ENCODE results near the gene AUNIP. TPM values are rescaled to one million over a fixed set of nuclear protein-coding genes. Genes with fewer than 3 reads are reported as not detected.

Gene AUNIP
- total RNA-seq, 1 experiment from 2014 or later, result 22.2 TPM

GRCh38 chr1:25905680-25906643 lies 46.7 kb upstream of the AUNIP start, which contains the start of gene STMN1:
Gene STMN1, minus strand, starts transcription at chr1:25906419. Its CDS starts 1,743 bp downstream, at chr1:25904676.
- no peaks in the 10 kb centered on the region for H3K27me3 ChIP-seq (ENCODE audit: insufficient read depth, low read length)
- no peak within 1 kb of the TSS for H3K56ac ChIP-seq (ENCODE audit: insufficient read length, low read depth, low read length)
- Mint-ChIP-seq H3K9me3 (peaks cover 0 to 2% of the 10 kb centered on the region in 2 experiments; a peak in 2 of 5 replicates), H3K4me1 (peaks cover 31 to 39% of the 10 kb centered on the region in 2 experiments), H3K27me3 (ENCODE audit: low read depth) (peaks cover 19% of the 10 kb centered on the region), H3K36me3 (ENCODE audit: insufficient read depth in 1 of 3, low read depth in 3 of 3) (peaks cover 20 to 39% (median 31%) of the 10 kb centered on the region in 3 experiments), H3K4me3 (peak within 1 kb of the TSS; percentile 86 to 92), H3K27ac (peak within 1 kb of the TSS; percentile 83 to 98 (median 97); a peak in 6 of 7 replicates)
- peak within 1 kb of the TSS; percentile 72 for H2BK120ac ChIP-seq (ENCODE audit: low read depth, low read length, poor library complexity, severe bottlenecking)
- no peaks in the 10 kb centered on the region for H3K9me3 ChIP-seq (ENCODE audit: control insufficient read depth, low read depth, low read length)
- H3T11ph ChIP-seq (ENCODE audit: low read length), result no peak within 1 kb of the TSS
- H3K23me2 ChIP-seq (ENCODE audit: insufficient read length, low read depth, low read length, poor library complexity, severe bottlenecking), result peaks cover 4% of the 10 kb centered on the region
- no CpG with 5 or more reads among the region's 102 CpGs for WGBS (ENCODE audit: extremely low coverage, insufficient read length, low lambda C conversion rate)
- no peak within 1 kb of the TSS for H2BK20ac ChIP-seq (ENCODE audit: low read depth, low read length, poor library complexity, severe bottlenecking)
- H2BK12ac ChIP-seq (ENCODE audit: insufficient read length, low read depth, low read length), result no peak within 1 kb of the TSS
- no peak within 1 kb of the TSS for H3K27ac ChIP-seq (ENCODE audit: insufficient read length, low read depth, low read length)
- H4K91ac ChIP-seq (ENCODE audit: insufficient read length, low read depth, low read length), result no peak within 1 kb of the TSS
- peaks cover 19% of the 10 kb centered on the region; the same call in 1 of the 2 replicates for H3K79me2 ChIP-seq (ENCODE audit: insufficient read depth, low read length)
- H2BK5ac ChIP-seq (ENCODE audit: insufficient read length, low read length), result no peak within 1 kb of the TSS
- no peaks in the 10 kb centered on the region for H3K4me1 ChIP-seq (ENCODE audit: insufficient read depth, low read length)
- H3K14ac ChIP-seq (ENCODE audit: insufficient read depth, low read length), result peak within 1 kb of the TSS; percentile 89
- H3K4me2 ChIP-seq (ENCODE audit: insufficient read depth, insufficient read length, low read length), result peak within 1 kb of the TSS; percentile 73
- no peak within 1 kb of the TSS for H3K23ac ChIP-seq (ENCODE audit: insufficient read length, low read depth, low read length)
- no peak within 1 kb of the TSS; the same call in 1 of the 2 replicates for H3K4ac ChIP-seq (ENCODE audit: low read depth, low read length)
- H2AFZ ChIP-seq (ENCODE audit: low read length), result peak within 1 kb of the TSS; percentile 53
- peak; percentile 98 for DNase-seq
- H4K8ac ChIP-seq (replicated peaks; ENCODE audit: insufficient read length, low read depth, low read length), result no peak within 1 kb of the TSS
- peaks cover 3% of the 10 kb centered on the region for H3K79me1 ChIP-seq (ENCODE audit: insufficient read depth, low read depth, low read length, poor library complexity, severe bottlenecking)
- H4K20me1 ChIP-seq (ENCODE audit: control insufficient read depth, insufficient read depth, insufficient read length), result no peaks in the 10 kb centered on the region
- peak within 1 kb of the TSS; percentile 93 for H3K18ac ChIP-seq (ENCODE audit: insufficient read length, low read depth, low read length)
- H3K9ac ChIP-seq (ENCODE audit: extremely low read depth, insufficient read length, low read length), result peak within 1 kb of the TSS; percentile 82
- no peak within 1 kb of the TSS for H2AK5ac ChIP-seq (ENCODE audit: insufficient read length, low read length)
- H2BK15ac ChIP-seq (ENCODE audit: low read depth, low read length), result no peak within 1 kb of the TSS
- TF ChIP-seq CTCF (conservative IDR thresholded peaks at IDR 0.05), result no peak; the same call in 2 of the 3 replicates
- peak within 1 kb of the TSS; percentile 13 for H4K5ac ChIP-seq (ENCODE audit: insufficient read length, low read depth, low read length)

Measured in H9 (cell line).